D721Med (cell line): Measurements from ENCODE around the gene PELO.

Experiments used
- DNase-seq: peaks from one replicate; pipeline ENCODE4 v3.0.0; 2011; ENCODE audit warnings: low spot score; ENCODE audit not compliant: insufficient read length
- FAIRE-seq: peaks from 2 replicates; lab custom pipeline; 2011; peaks lifted over from hg19 to GRCh38; lab: Jason Lieb, UNC
- CTCF ChIP-seq: IDR thresholded peaks from 2 replicates; pipeline ENCODE4 v1.5.1; 2012; ENCODE audit warnings: mild to moderate bottlenecking, control low read depth; ENCODE audit not compliant: insufficient read depth; ENCODE audit errors: missing control alignments

The PELO gene

GRCh38 chr5:52805615-52806014 is 17.9 kb downstream of the PELO start:
- FAIRE-seq: no peak
- no peak for TF ChIP-seq CTCF
- DNase-seq: no peak

- no peak for FAIRE-seq
- TF ChIP-seq CTCF: no peak
- DNase-seq: no peak
These were observed 19.3 kb downstream of the PELO start for GRCh38 chr5:52807037-52807436.

- TF ChIP-seq CTCF: no peak
- DNase-seq (no peak), FAIRE-seq (no peak)
These were observed 20.0 kb downstream of the PELO start for GRCh38 chr5:52807723-52808122.

GRCh38 chr5:52808316-52808901 is 20.7 kb downstream of the PELO start:
- no peak for TF ChIP-seq CTCF
- DNase-seq (no peak), FAIRE-seq (no peak)

GRCh38 chr5:52809884-52810283 is 22.2 kb downstream of the PELO start:
- no peak for DNase-seq
- TF ChIP-seq CTCF: no peak
- FAIRE-seq: no peak

- FAIRE-seq: no peak
- no peak for DNase-seq
- no peak for TF ChIP-seq CTCF
These were observed 22.7 kb downstream of the PELO start for GRCh38 chr5:52810426-52810825.

GRCh38 chr5:52811067-52811749 is 23.5 kb downstream of the PELO start:
- no peak for FAIRE-seq
- TF ChIP-seq CTCF: no peak
- DNase-seq: no peak
